ENCODE data around the gene MMP24.
"Not testable (repeated sequence)": the region's sequence is repeated elsewhere in the genome, so short reads cannot be mapped to it uniquely, and the experiment has no call there.

The MMP24 gene

GRCh38 chr20:35311409-35311808, 84.9 kb downstream of the MMP24 start:
- DNase-seq (ENCODE audit: low read depth in 2 of 2): no peak

GRCh38 chr20:35311822-35312221, 85.3 kb downstream of the MMP24 start:
- no peak for DNase-seq (ENCODE audit: low read depth in 2 of 2)

DNA sequence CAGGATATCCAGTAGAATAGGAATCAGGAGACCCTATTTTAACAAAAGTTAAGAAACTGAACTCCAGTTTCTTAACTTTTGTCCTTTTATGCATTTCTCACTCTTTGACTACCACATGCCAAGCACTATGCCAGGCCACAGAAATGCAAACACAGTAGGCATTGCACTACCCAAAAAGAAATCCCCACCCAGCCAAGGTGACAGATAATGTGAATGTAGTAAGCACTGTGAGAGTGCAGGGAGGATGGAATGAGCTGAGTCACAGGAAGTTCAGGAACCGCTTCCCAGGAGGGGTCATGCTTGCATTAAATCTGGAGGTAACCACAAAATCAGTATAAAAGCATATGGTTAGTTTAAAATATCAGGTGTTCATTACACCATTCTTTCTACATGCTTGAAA, 85.8 kb downstream of the MMP24 start:
- DNase-seq (ENCODE audit: low read depth in 2 of 2): no peak

- DNase-seq (ENCODE audit: low read depth in 2 of 2): no peak
Measured at GRCh38 chr20:35314816-35315631, 88.5 kb downstream of the MMP24 start.

GRCh38 chr20:35315632-35316020, 89.1 kb downstream of the MMP24 start:
- DNase-seq (ENCODE audit: low read depth in 2 of 2): not testable (repeated sequence)

DNA sequence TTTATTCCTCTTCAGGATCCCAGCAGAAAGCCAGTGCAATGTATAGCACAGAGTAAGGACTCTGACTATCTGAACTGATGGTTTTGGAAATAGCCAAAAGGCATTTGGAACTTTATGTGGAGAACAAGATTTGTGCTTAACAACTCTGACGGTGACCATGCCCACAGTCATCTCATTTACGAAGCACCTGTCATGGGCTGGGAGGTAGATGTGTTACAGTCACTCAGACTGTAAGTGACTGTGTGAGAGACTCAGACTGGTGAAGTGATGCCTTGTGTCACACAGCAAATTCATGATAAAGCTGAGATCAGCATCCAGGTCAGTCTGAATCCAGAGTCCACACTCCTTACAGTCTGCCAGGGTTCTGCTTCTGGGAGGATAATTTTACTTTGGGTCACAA, 89.6 kb downstream of the MMP24 start:
- DNase-seq (ENCODE audit: low read depth in 2 of 2): no peak

GRCh38 chr20:35317416-35318210, 91.1 kb downstream of the MMP24 start:
- DNase-seq (ENCODE audit: low read depth in 2 of 2): no peak

GRCh38 chr20:35318502-35319157, 92.1 kb downstream of the MMP24 start:
- DNase-seq (ENCODE audit: low read depth in 2 of 2): no peak

- DNase-seq (ENCODE audit: low read depth in 2 of 2): no peak
Measured at GRCh38 chr20:35319192-35319870, 92.8 kb downstream of the MMP24 start.

DNA sequence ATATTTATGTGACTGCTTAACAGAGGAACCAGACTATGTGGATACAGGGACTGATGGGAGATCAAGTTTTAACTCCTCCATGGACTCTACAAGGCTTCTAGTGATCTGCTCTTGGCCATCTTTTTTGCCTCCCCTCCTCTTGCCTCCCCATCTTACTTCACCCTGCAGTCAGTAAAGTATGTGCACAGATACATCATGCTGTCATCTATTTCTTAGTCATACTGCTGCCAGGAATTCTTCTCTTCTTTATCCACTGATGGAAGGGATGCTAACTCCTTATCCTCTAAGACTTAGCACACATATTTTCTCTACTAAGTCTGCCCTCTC, 93.3 kb downstream of the MMP24 start:
- no peak for DNase-seq (ENCODE audit: low read depth in 2 of 2)

- DNase-seq (ENCODE audit: low read depth in 2 of 2): no peak
Measured at GRCh38 chr20:35320396-35321126, 94.1 kb downstream of the MMP24 start.

- no peak for DNase-seq (ENCODE audit: low read depth in 2 of 2)
Measured at GRCh38 chr20:35325401-35325800, 98.9 kb downstream of the MMP24 start.

DNA sequence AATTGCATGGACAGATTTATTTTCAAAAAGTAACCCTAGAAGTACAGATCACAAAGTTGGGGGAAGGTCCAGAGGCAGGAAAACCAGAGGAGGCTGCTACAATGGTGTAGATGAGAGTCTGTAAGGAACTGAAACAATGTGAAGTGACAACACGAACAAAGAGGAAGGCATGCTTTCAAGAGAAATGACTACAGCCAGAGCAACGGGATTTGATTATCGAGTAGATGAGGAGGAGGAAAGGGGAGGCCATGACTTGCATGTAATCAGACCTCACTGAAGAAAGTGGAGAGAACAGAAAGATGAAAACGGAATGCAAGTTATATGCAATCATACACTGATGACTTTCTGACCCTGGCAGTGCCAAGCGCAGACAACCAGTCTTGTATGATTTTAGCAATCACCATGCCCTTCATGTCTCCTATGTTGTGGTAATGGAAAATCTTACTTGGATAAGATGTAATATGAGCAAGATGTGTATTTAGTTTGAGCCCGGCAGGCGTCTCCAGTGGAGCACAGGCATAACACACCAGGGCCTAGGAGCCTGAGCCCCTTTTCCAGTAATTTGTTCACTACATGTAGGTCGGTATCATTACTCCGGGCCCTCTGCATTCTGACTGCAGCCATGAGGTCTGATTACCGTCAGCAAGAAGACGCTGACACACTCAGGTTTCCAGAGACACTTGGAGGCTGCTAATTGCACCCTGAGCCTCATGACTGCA, 99.7 kb downstream of the MMP24 start:
- no peak for DNase-seq (ENCODE audit: low read depth in 2 of 2)

Data from activated CD8-positive, alpha-beta memory T cell treated with anti-CD3 and anti-CD28 coated beads for 4 hours (primary cell).